GM12801 (cell line): ENCODE data around the gene TNNT2.

Experiments
- TF ChIP-seq, protein P1 (sequence below): IDR thresholded peaks from one replicate; pipeline ENCODE4 v1.5.1; 2011; ENCODE audit warnings: control low read depth; ENCODE audit not compliant: insufficient read length; ENCODE audit errors: extremely low read depth

TNNT2 gene

DNA sequence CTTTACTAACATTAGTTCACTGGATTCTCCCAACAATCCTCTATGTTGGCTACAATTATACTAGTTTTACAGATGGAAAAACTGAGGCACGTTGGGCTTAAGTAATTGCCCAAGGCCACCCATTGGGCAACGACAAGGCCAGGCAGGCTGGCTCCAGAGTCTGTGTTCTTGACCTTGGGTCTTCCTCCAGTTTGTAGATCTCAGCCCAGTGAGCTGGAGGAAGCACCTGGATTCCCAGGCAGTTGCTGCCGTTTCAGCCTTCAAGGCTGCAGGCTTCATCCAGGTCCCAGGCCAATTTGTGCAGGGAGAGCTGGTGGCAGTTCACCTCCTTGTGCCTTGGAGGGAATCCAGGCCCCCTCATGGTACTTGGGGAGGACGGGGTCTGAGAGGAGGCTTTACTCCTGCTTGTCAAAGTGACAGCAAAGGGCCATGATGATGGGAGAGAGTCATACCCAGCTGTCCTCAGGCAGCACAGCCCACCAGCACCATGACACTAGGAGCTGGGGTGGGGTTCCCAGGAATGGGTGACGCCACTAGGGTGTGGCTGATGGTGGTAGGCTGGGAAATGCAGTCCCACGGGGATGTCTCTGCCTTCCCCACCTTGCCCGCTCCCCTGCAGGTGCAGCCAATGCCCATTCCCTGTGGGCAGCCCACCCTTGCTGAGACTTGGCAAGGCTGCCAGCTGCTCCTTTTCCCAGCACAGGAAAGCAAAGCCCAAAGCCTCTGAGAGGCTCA lies 67.1 kb downstream of the TNNT2 start:
- TF ChIP-seq, protein P1, sequence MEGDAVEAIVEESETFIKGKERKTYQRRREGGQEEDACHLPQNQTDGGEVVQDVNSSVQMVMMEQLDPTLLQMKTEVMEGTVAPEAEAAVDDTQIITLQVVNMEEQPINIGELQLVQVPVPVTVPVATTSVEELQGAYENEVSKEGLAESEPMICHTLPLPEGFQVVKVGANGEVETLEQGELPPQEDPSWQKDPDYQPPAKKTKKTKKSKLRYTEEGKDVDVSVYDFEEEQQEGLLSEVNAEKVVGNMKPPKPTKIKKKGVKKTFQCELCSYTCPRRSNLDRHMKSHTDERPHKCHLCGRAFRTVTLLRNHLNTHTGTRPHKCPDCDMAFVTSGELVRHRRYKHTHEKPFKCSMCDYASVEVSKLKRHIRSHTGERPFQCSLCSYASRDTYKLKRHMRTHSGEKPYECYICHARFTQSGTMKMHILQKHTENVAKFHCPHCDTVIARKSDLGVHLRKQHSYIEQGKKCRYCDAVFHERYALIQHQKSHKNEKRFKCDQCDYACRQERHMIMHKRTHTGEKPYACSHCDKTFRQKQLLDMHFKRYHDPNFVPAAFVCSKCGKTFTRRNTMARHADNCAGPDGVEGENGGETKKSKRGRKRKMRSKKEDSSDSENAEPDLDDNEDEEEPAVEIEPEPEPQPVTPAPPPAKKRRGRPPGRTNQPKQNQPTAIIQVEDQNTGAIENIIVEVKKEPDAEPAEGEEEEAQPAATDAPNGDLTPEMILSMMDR = no peak

DNA sequence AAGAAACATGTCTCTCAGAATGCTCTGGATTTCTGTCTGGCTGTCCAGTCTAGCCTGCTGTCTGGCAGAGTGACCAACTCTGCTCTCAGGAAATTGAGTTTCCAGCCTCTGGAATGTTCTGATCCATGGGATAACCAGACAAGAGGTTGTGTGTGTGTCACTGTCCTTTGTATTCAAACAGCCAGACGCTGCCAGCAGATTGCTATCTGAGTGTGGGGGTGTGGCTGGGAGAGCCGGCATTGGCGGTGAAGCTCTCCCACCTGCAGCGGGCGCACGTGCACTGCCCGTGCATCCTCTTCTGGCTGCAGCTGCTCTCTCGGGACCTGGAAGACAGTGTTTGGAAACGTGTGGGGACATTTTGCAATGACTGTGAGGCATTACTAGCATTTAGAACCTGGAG lies 68.1 kb downstream of the TNNT2 start:
- TF ChIP-seq, protein P1 = no peak
